Endothelial cell of umbilical vein (primary cell): ENCODE results near the gene TNFRSF1B. TPM values are rescaled to one million over a fixed set of nuclear protein-coding genes. Genes with fewer than 3 reads are reported as not detected.

Experiments used
- BruUV-seq: library from RNA; stranded (reverse); fragments of 400-500 nt; replicated peaks from 2 replicates; lab custom pipeline; 2021; lab: Mats Ljungman, UMichigan
- CTCF ChIA-PET: fragments of 300-600, 350-600 bp; sonication (Branson Sonifier 250); formaldehyde crosslinking; loops from one replicate; lab custom pipeline; 2021; ENCODE audit warnings: antibody characterized with exemption, inconsistent platforms; lab: Charles Lee
- POLR2A ChIA-PET: fragments of 300-600, 350-600 bp; sonication (Branson Sonifier 250); formaldehyde crosslinking; loops from one replicate; lab custom pipeline; 2021; ENCODE audit warnings: antibody characterized with exemption, inconsistent platforms; lab: Charles Lee
- DNase-seq: peaks from one replicate; pipeline ENCODE4 v3.0.0-alpha.2; 2011; ENCODE audit warnings: low read depth, low spot score
- FAIRE-seq: peaks from 2 replicates; lab custom pipeline; 2011; peaks lifted over from hg19 to GRCh38; lab: Jason Lieb, UNC
- H2AFZ ChIP-seq: 2 replicates; pipeline ENCODE4 v1.6.0; 2012; ENCODE audit warnings: low read depth, low read length, control low read depth, inconsistent platforms
- H3K27ac ChIP-seq: 2 replicates; pipeline ENCODE4 v1.5.1; 2011; ENCODE audit warnings: low read depth, mild to moderate bottlenecking, control low read depth, low read length, moderate library complexity; ENCODE audit not compliant: insufficient read depth
- H3K27me3 ChIP-seq, 2 experiments: 2 replicates each; pipeline versions ENCODE4 v1.6.0 to v1.6.1; 2011; ENCODE audit warnings: low read length in 2 of 2, mixed read lengths in 1 of 2; ENCODE audit not compliant: control insufficient read depth in 2 of 2, insufficient read depth in 2 of 2
- H3K36me3 ChIP-seq, 2 experiments: 2 replicates in 1 of 2; 3 replicates in 1 of 2; pipeline ENCODE4 v1.5.1; 2011; ENCODE audit warnings: low read length in 2 of 2, mild to moderate bottlenecking in 1 of 2, moderate library complexity in 1 of 2; ENCODE audit not compliant: control insufficient read depth in 2 of 2, insufficient read depth in 2 of 2; ENCODE audit errors: extremely low read depth in 1 of 2
- H3K4me1 ChIP-seq: 3 replicates; pipeline ENCODE4 v1.5.1; 2011; ENCODE audit warnings: mild to moderate bottlenecking, low read length; ENCODE audit not compliant: control insufficient read depth, insufficient read depth; ENCODE audit errors: extremely low read depth
- H3K4me2 ChIP-seq: 2 replicates; pipeline ENCODE4 v1.6.1; 2011; ENCODE audit warnings: low read length, control low read depth, mixed read lengths; ENCODE audit not compliant: insufficient read depth
- H3K4me3 ChIP-seq, 3 experiments: fragments of 200-600 bp in 1 of 3; sonication (generic), shearing (Covaris generic) in 1 of 3; replicated peaks in 1 of 3; 2 replicates each; pipeline ENCODE4 v1.5.1; 2011 to 2016; ENCODE audit warnings: control low read depth in 3 of 3, low read length in 3 of 3, mild to moderate bottlenecking in 2 of 3, inconsistent platforms in 1 of 3, low read depth in 1 of 3, moderate library complexity in 1 of 3; ENCODE audit not compliant: insufficient read depth in 1 of 3
- H3K79me2 ChIP-seq: 2 replicates; pipeline ENCODE4 v1.6.0; 2012; ENCODE audit warnings: low read length, inconsistent platforms; ENCODE audit not compliant: control insufficient read depth, insufficient read depth
- H3K9ac ChIP-seq: replicated peaks from 2 replicates; pipeline ENCODE3; 2011; ENCODE audit warnings: low read length, control low read depth; ENCODE audit not compliant: insufficient read depth; ENCODE audit errors: extremely low read depth
- H3K9me1 ChIP-seq: replicated peaks from 3 replicates; pipeline ENCODE4 v1.6.0; 2011; ENCODE audit warnings: mild to moderate bottlenecking, low read length; ENCODE audit not compliant: control insufficient read depth, insufficient read depth; ENCODE audit errors: extremely low read depth
- H3K9me3 ChIP-seq: replicated peaks from 2 replicates; pipeline ENCODE4 v1.5.1; 2012; ENCODE audit warnings: low read length, inconsistent platforms; ENCODE audit not compliant: control insufficient read depth, insufficient read depth
- H4K20me1 ChIP-seq: replicated peaks from 2 replicates; pipeline ENCODE3; 2011; ENCODE audit warnings: mild to moderate bottlenecking, low read length; ENCODE audit not compliant: control insufficient read depth, insufficient read depth; ENCODE audit errors: extremely low read depth
- CTCF ChIP-seq, 2 donors: IDR thresholded peaks; 1 replicate in 1 of 2; 2 replicates in 1 of 2; pipeline ENCODE4 v1.5.1; 2011; ENCODE audit warnings: low read length in 2 of 2, mild to moderate bottlenecking in 2 of 2, moderate library complexity in 2 of 2, control low read depth in 1 of 2, inconsistent platforms in 1 of 2, low read depth in 1 of 2; ENCODE audit not compliant: insufficient read depth in 1 of 2; ENCODE audit errors: extremely low read depth in 1 of 2
- EZH2 ChIP-seq: IDR thresholded peaks from 2 replicates; pipeline ENCODE4 v1.6.1; 2012; ENCODE audit warnings: borderline replicate concordance, low read depth, mild to moderate bottlenecking, moderate library complexity, low read length, inconsistent platforms; ENCODE audit not compliant: severe bottlenecking
- FOS ChIP-seq: IDR thresholded peaks from 2 replicates; pipeline ENCODE4 v1.6.1; 2011; ENCODE audit warnings: mild to moderate bottlenecking, low read length, moderate library complexity, borderline replicate concordance; ENCODE audit not compliant: insufficient read depth
- GATA2 ChIP-seq: IDR thresholded peaks from 2 replicates; pipeline ENCODE4 v1.7.0; 2011; ENCODE audit warnings: low read depth, mild to moderate bottlenecking, moderate library complexity, mixed read lengths, low read length; ENCODE audit not compliant: insufficient read length, insufficient read depth
- JUN ChIP-seq: IDR thresholded peaks from 2 replicates; pipeline ENCODE4 v1.6.1; 2011; ENCODE audit warnings: borderline replicate concordance, low read depth; ENCODE audit not compliant: insufficient read length, insufficient read depth
- MYC ChIP-seq: IDR thresholded peaks from one replicate; pipeline ENCODE4 v1.6.1; 2011; ENCODE audit warnings: mild to moderate bottlenecking, low read depth, low read length
- POLR2A ChIP-seq: IDR thresholded peaks from 2 replicates; pipeline ENCODE4 v1.6.1; 2012; ENCODE audit warnings: low read depth, mild to moderate bottlenecking, control low read depth, low read length
- POLR2AphosphoS5 ChIP-seq: IDR thresholded peaks from 2 replicates; pipeline ENCODE4 v1.6.1; 2012; ENCODE audit warnings: low read depth, mild to moderate bottlenecking, control low read depth, low read length, moderate library complexity; ENCODE audit not compliant: insufficient read depth
- dilution Hi-C: fragments of 300-500 bp; cut with MboI; formaldehyde crosslinking; loops from one replicate; pipeline ENCODE4 v1.15.0; 2019; ENCODE audit warnings: low sequenced_read_pairs; ENCODE audit not compliant: extremely low pct_ligation_motif_present
- intact Hi-C: fragments of 100-400 bp; cut with micrococcal nuclease; formaldehyde crosslinking; loops from one replicate; pipeline ENCODE4 v1.10.0; 2022
- polyA plus RNA-seq, 4 experiments: library from polyadenylated mRNA; depleted of rRNA in 3 of 4; stranded (reverse) in 3 of 4; unstranded in 1 of 4; fragments of >200 nt; gene quantifications; 2 replicates each; pipeline versions ENCODE4 v1.2.1 to v1.2.3, GENCODE V29; 2011 to 2012; ENCODE audit warnings: missing spikeins in 1 of 4
- total RNA-seq: library from RNA; stranded (reverse); gene quantifications from 2 replicates; pipeline ENCODE4 v1.2.3, GENCODE V29; 2021
- TF ChIP-seq, protein P1 (sequence below): IDR thresholded peaks from 2 replicates; pipeline ENCODE4 v1.6.1; 2011; ENCODE audit not compliant: insufficient read depth, insufficient read length

Gene TNFRSF1B
- total and polyA plus RNA-seq, 2 donors (not counting 3 experiments of a cell fraction or from before 2014, with no cell fraction given): 53.6 to 65.9 TPM

DNA sequence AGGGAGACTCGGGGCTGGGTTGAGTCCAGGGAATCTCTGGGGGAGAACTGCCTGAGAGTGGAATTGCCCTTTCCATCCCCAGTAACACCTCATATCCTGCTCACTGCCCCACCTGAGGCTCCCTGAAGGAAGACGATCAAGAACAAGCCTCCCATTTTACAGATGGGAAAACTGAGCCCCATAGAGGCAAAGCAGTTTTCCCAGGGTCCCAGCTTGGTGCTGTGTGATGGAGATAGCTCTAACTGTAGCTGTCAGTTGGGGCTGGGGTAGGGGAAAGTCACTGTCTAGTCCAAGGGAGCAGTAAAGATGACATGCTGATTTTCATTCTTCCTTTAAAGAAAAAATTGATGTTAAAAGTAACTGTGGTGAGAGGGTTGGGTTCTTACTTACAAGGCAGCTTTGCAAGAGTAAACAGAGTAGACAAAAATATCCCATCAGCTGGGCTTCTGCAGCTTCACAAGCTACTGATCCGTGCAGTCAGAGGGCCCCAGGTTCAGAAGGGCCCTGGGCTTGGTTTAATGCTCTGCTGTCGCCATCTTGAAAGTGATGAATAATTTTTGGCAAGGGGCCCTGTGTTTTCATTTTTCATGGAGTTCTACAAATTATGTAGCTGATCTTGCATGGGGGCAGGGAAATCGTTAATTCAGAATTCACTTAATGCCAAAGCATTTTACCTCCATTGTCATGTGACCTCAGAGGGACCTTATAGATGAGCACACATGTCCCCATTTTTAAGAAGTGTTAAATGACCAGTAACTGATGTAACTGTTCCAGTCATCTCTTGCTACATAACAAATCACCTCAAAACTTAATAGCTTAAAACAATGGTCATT is 17.6 kb upstream of the TNFRSF1B start:
- peaks cover 29% of the 10 kb centered on the region for H3K4me1 ChIP-seq
- dilution Hi-C loops (no loop called here), intact Hi-C loops (no loop called here)
- no peak for TF ChIP-seq EZH2
- TF ChIP-seq, protein P1, sequence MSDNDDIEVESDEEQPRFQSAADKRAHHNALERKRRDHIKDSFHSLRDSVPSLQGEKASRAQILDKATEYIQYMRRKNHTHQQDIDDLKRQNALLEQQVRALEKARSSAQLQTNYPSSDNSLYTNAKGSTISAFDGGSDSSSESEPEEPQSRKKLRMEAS: no peak
- no peak for TF ChIP-seq POLR2AphosphoS5
- TF ChIP-seq FOS: no peak
- TF ChIP-seq MYC: no peak
- no peak for TF ChIP-seq CTCF (IDR thresholded peaks at IDR 0.05; ENCODE audit: extremely low read depth in 1 of 2, insufficient read depth in 1 of 2, low read depth in 1 of 2, low read length in 2 of 2)
- no peak for TF ChIP-seq POLR2A
- no peak for TF ChIP-seq GATA2
- no peak for TF ChIP-seq JUN
- no peak overlapping the region for H3K27ac ChIP-seq
- H3K9me1 ChIP-seq: no peaks in the 10 kb centered on the region
- H3K4me3 ChIP-seq: no peak overlapping the region
- no TSS peak for BruUV-seq
- ChIA-PET POLR2A (no interaction called here), CTCF (interaction anchor here (0.7 to 3.9 kb wide), 5 partner anchors 8 to 34 kb away, joined by 4 to 20 read pairs (median 8); no protein-coding TSS in a partner anchor)
- H3K36me3 ChIP-seq: no peaks in the 10 kb centered on the region
- no peaks in the 10 kb centered on the region for H3K27me3 ChIP-seq
- no peak for DNase-seq
- no peaks in the 10 kb centered on the region for H4K20me1 ChIP-seq
- H3K9ac ChIP-seq: no peak overlapping the region
- FAIRE-seq: no peak
- no peaks in the 10 kb centered on the region for H3K9me3 ChIP-seq
- H3K4me2 ChIP-seq: no peak overlapping the region
- H3K79me2 ChIP-seq: no peaks in the 10 kb centered on the region
- H2AFZ ChIP-seq: no peak overlapping the region
